ENCODE data around the gene CSNK2A3.

The CSNK2A3 gene

DNA sequence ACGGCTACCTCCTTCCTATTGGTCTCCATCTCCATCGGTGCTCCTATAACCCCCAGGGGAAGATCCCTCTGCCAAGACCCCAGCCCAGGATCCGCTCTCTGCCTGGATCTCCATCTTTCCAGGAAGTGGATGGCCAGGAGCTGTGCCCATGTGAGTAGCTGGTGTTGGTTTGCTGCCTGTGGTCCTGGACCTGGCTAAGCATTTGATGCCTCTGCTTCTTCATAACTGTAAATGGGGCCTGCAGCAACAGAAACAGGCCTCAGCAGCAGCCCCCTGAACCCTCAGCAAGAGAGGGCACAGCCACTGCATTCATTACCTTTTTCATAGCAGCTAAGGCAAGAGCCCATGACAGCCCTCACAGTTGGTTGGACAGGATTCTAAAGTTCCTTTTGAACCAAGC is 26.6 kb upstream of the CSNK2A3 start:
- TF ChIP-seq, protein P1, sequence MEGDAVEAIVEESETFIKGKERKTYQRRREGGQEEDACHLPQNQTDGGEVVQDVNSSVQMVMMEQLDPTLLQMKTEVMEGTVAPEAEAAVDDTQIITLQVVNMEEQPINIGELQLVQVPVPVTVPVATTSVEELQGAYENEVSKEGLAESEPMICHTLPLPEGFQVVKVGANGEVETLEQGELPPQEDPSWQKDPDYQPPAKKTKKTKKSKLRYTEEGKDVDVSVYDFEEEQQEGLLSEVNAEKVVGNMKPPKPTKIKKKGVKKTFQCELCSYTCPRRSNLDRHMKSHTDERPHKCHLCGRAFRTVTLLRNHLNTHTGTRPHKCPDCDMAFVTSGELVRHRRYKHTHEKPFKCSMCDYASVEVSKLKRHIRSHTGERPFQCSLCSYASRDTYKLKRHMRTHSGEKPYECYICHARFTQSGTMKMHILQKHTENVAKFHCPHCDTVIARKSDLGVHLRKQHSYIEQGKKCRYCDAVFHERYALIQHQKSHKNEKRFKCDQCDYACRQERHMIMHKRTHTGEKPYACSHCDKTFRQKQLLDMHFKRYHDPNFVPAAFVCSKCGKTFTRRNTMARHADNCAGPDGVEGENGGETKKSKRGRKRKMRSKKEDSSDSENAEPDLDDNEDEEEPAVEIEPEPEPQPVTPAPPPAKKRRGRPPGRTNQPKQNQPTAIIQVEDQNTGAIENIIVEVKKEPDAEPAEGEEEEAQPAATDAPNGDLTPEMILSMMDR (IDR thresholded peaks at IDR 0.05; ENCODE audit: insufficient read depth, low read length), result no peak
- TF ChIP-seq SPI1 (IDR thresholded peaks at IDR 0.05; ENCODE audit: borderline replicate concordance, low read depth), result no peak
- TF ChIP-seq, protein P2, sequence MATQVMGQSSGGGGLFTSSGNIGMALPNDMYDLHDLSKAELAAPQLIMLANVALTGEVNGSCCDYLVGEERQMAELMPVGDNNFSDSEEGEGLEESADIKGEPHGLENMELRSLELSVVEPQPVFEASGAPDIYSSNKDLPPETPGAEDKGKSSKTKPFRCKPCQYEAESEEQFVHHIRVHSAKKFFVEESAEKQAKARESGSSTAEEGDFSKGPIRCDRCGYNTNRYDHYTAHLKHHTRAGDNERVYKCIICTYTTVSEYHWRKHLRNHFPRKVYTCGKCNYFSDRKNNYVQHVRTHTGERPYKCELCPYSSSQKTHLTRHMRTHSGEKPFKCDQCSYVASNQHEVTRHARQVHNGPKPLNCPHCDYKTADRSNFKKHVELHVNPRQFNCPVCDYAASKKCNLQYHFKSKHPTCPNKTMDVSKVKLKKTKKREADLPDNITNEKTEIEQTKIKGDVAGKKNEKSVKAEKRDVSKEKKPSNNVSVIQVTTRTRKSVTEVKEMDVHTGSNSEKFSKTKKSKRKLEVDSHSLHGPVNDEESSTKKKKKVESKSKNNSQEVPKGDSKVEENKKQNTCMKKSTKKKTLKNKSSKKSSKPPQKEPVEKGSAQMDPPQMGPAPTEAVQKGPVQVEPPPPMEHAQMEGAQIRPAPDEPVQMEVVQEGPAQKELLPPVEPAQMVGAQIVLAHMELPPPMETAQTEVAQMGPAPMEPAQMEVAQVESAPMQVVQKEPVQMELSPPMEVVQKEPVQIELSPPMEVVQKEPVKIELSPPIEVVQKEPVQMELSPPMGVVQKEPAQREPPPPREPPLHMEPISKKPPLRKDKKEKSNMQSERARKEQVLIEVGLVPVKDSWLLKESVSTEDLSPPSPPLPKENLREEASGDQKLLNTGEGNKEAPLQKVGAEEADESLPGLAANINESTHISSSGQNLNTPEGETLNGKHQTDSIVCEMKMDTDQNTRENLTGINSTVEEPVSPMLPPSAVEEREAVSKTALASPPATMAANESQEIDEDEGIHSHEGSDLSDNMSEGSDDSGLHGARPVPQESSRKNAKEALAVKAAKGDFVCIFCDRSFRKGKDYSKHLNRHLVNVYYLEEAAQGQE (IDR thresholded peaks at IDR 0.05; ENCODE audit: insufficient replicate concordance, low read depth), result no peak
- TF ChIP-seq GABPA (IDR thresholded peaks at IDR 0.05; ENCODE audit: low read depth), result no peak
- TF ChIP-seq POLR2AphosphoS5 (IDR thresholded peaks at IDR 0.05; ENCODE audit: low read depth), result no peak
- Histone ChIP-seq H3K4me3 (replicated peaks; ENCODE audit: insufficient read depth, low read length) (no peak overlapping the region), H3K27me3 (ENCODE audit: insufficient read depth, poor library complexity, severe bottlenecking) (no peaks in the 10 kb centered on the region), H3K27ac (replicated peaks) (no peak overlapping the region)
- no peak for DNase-seq (ENCODE audit: low read depth in 1 of 2, low spot score in 1 of 2)

DNA sequence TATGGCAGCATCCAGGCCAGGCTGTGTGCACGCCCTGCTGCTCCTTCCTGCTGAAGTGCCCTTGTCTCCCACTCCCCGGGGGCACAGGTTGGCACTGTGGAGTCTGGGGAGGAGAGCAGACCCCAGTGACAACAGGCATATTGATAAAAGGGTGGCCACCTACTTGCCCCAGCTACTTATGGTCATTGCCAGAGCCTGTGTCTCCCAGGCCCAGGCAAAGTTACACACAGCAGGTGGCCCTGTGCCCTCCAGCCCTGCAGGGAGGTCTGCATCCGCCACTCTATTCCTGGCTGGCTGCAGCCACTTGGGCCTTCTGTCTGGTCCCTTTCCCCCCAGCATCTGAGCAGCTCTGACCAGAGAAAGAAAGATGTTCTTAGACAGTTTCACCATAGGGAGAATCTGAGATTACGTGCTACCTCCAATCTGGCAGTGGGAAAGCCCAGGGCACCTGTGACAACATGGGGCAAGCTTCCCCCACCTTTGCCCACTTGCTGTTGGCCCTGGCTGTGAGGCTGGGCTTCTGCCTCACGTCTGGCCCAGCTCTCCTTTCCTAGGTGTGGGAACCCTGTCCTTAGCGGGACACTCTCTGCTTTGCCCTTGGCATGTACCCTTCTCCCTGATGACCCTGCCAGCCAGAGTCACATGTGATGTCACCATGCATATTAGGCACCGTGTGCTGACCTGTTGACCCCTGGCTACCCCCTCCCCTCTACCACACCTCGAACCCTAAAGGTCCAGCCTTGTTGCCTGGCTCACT is 25.3 kb upstream of the CSNK2A3 start:
- TF ChIP-seq SPI1 (IDR thresholded peaks at IDR 0.05; ENCODE audit: borderline replicate concordance, low read depth) (no peak), POLR2AphosphoS5 (IDR thresholded peaks at IDR 0.05; ENCODE audit: low read depth) (no peak), GABPA (IDR thresholded peaks at IDR 0.05; ENCODE audit: low read depth) (no peak)
- TF ChIP-seq, protein P1 (IDR thresholded peaks at IDR 0.05; ENCODE audit: insufficient read depth, low read length), result no peak
- TF ChIP-seq, protein P2 (IDR thresholded peaks at IDR 0.05; ENCODE audit: insufficient replicate concordance, low read depth), result no peak
- H3K4me3 ChIP-seq (replicated peaks; ENCODE audit: insufficient read depth, low read length), result no peak overlapping the region
- DNase-seq (ENCODE audit: low read depth in 1 of 2, low spot score in 1 of 2), result no peak
- H3K27me3 ChIP-seq (ENCODE audit: insufficient read depth, poor library complexity, severe bottlenecking), result no peaks in the 10 kb centered on the region
- no peak overlapping the region for H3K27ac ChIP-seq (replicated peaks)

DNA sequence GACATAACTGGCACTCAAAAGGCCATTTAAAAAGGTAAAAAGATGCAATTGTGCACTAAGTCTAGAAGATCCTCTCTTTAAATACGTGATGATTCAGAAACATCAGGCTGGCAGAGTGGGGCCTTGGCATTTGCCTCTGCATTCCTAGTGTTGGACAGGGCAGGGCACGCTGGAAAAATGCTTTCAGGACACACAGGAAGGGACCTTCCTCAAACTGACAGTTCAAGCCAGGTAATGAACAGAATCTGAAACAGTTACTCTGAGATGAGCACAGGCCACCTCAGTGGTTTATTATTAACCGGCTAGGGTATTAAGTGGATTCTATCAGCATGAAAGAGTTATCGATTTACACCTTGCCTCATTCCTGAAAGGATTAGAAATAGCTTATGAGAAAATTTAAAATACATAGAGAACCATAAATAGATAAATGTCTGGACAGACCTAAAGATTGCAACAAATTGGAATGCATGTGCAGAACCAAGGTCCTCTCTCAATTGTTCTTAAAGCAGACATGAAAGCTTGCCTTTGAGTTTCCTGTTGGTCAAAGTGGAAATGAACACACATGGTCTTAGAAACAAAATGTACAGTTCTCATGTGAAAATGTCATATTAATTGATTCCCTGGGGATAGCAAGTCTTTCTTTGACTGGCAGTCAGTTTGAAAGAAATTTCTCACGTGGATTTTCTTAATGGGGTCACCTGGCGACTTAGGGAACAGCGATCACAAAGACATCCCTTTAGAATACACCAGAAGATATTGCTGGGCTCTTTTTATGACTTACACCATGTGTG is 21.5 kb upstream of the CSNK2A3 start:
- no peak for DNase-seq (ENCODE audit: low read depth in 1 of 2, low spot score in 1 of 2)
- no peak overlapping the region for H3K4me3 ChIP-seq (replicated peaks; ENCODE audit: insufficient read depth, low read length)
- peaks cover 3% of the 10 kb centered on the region for H3K27me3 ChIP-seq (ENCODE audit: insufficient read depth, poor library complexity, severe bottlenecking)
- no peak overlapping the region for H3K27ac ChIP-seq (replicated peaks)
- TF ChIP-seq SPI1 (IDR thresholded peaks at IDR 0.05; ENCODE audit: borderline replicate concordance, low read depth) (no peak), POLR2AphosphoS5 (IDR thresholded peaks at IDR 0.05; ENCODE audit: low read depth) (no peak), GABPA (IDR thresholded peaks at IDR 0.05; ENCODE audit: low read depth) (no peak)
- TF ChIP-seq, protein P1 (IDR thresholded peaks at IDR 0.05; ENCODE audit: insufficient read depth, low read length), result no peak
- TF ChIP-seq, protein P2 (IDR thresholded peaks at IDR 0.05; ENCODE audit: insufficient replicate concordance, low read depth), result no peak
